GM18499 (cell line): ENCODE data around the gene LORICRIN.

Experiments
- ATAC-seq: cut with Tn5 transposase; IDR thresholded peaks from one replicate; pipeline ENCODE4 v1.9.1; 2021; ENCODE audit warnings: moderate number of reproducible peaks; ENCODE audit not compliant: insufficient read depth, unreplicated experiment

The LORICRIN gene

DNA sequence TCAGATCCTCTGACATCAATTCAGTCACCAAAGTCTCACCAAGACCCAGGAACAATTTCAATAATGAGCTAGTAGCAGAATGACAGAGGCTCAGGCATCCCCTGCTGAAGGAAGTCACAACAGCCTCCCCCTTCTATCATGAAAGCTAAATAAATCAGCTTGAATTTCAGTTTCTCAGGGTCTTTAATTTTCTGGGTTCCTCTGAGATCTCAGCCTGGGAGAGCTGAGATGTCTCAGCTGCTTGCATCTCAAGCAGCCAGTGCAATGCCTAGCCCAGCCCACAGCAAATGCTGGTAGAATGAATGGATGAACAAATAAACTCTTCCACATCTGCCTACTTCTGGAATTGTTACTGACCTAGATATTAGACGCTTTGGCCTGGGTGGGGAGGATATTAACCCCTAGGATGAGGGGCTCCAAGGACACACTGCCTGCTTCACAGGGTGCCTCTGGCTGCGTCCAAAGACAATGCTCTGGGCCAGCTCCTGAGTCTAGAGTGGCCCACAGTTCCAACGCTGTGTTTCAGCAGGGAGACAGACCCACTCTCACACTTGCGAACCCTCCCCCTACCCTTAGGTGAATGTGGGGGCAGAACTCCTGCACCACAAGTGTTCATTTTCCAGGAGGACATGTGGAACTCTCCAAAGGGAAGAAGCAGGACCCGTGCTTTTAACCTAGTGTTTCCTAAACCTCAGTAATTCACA, 11.2 kb upstream of the LORICRIN start:
- no peak for ATAC-seq

DNA sequence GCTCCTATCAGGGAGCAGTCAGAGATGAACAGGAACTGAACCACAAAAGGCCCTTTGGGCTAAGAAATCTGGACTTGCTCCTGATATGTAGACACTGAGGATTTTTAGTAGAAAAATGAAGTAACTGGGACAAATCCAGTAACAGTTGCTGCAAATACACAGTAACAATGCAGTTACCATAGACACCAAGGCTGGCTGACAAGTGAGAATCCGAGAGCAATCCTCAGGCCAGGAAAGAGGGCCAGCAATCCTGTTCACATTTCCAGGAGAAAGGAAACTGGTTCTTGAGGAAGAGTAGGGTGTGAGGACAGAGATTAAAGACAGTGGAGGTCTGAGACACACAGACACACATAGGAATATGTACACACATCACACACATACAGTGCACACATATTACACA, 9.3 kb upstream of the LORICRIN start:
- no peak for ATAC-seq

DNA sequence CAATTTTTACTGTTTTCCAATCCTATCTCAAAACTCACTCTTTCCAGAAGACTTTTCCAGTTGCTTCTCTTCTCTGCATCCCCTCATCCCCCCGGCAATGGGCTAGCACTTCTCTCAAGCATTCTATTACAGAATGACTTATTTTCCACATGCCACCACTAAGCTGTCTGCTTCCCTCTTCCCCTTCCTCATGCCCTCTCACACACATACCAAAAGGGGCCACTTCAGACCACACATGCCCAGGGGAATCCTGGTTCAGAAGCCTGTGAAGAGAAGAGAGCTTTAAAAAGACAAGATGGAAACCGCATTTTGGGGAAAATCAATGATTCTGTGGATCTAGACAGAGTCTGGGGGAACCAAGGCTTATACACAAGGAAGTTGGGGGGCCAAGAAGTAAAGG, 8.4 kb upstream of the LORICRIN start:
- no peak for ATAC-seq

DNA sequence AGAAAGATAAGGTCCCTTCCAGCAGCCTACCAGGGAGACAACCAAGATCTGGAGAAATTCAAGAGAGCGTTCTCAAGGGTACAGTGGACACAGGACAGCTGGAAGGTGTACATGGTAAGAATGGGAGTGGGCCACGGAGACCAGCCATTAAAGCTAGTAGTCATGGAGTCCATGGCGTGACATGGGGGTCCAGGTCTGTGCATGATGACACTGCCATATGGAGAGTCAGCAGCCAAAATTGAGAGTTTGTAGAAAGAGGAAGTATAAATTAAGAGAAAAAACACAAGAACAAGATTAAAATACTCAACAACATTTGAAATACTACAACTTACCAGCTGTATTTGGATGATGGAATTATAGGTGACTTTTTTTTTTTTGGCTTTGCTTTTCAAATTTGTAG, 7.9 kb upstream of the LORICRIN start:
- no peak for ATAC-seq

DNA sequence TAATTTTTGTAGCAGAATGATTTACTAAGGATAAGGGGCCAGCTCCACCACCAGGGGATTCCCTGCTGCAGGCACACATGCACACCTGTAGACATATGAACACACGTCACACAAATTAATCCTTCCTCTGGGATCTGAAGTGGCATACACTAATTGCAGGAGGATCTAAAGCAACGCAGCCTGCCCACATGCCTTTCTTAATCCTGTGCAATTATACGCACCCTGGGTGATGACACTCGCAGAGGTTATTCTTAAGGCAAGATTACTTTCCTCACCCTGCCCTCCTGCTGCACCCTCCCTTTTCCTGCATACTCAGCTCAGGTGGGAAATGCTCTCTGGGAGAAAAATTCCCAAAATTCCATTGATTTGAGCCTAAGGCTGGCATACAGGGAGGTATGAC, 7.5 kb upstream of the LORICRIN start:
- no peak for ATAC-seq

DNA sequence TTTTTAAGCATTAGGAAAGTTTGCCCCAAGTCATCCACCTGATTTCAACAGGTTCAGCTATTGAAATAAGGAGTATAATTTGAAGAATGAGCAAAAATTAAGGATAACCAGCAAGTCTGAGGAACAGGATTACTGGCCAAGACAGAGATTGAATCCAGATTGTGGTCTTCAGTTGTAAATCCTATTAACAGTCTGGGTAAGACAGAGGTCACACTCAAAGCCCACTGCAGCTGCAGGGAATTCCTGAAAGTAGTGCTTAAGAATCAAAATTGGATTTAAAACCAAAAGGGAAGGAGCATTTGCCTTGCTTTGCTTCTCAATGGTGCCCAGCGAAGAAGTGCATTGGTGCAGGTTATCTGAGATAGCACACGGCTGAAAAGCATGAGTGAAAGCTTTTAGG, 6.4 kb upstream of the LORICRIN start:
- ATAC-seq: no peak

DNA sequence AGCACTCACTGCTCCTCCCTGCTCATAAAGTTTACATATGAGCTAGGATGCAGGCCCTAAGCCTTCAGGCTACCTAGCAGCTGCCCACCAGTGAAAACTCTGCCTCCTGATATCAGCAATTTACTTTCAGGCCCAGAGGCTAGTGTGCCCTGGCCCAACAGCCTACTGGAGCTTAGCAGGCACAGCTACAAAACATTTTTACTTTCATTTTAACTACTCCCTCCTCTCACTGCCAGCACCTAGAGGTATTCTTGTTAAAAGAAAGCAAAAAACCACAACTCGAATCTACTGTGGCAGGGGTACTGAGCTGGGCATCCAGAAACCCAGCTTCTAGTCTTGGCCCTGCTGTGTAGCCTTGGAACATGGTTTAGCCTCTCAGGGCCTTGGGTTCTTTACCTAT, 5.8 kb upstream of the LORICRIN start:
- no peak for ATAC-seq

DNA sequence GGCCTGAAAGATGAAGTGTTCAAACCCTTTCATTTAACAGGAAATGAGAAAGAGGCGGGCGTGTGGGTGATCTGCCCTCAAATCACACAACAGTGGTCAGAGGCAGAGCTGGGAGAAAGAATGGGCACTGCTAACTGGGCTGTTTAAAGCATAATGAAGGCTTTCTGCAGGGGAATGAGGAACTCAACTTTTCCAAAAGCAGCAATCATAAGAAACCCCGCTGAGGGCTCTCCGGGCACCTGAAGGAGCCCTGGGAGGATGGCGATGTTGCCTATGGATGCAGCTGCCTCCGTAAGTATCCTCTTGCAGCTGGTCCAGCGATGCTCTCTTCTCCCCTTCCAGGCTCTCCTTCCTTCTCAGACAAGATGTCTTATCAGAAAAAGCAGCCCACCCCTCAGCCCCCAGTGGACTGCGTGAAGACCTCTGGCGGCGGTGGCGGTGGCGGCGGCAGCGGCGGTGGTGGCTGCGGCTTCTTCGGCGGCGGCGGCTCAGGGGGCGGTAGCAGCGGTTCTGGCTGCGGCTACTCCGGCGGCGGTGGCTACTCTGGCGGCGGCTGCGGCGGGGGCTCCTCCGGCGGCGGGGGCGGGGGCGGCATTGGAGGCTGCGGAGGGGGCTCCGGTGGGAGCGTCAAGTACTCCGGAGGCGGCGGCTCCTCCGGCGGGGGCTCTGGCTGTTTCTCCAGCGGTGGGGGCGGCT, 1.2 kb downstream of the LORICRIN start:
- ATAC-seq: no peak

DNA sequence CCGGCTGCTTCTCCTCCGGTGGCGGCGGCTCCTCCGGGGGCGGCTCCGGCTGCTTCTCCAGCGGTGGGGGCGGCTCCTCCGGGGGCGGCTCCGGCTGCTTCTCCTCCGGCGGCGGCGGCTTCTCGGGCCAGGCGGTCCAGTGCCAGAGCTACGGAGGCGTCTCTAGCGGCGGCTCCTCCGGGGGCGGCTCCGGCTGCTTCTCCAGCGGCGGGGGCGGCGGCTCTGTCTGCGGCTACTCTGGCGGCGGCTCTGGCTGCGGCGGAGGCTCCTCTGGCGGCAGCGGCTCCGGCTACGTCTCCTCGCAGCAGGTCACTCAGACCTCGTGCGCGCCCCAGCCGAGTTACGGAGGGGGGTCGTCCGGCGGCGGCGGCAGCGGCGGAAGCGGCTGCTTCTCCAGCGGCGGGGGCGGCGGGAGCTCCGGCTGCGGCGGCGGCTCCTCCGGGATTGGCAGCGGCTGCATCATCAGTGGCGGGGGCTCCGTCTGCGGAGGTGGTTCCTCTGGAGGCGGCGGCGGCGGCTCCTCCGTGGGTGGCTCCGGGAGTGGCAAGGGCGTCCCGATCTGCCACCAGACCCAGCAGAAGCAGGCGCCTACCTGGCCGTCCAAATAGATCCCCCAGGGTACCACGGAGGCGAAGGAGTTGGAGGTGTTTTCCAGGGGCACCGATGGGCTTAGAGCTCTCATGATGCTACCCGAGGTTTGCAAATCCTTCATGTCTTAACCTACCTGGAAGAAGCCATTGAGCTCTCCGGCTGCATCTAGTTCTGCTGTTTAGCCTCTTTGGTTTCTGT, 2.0 kb downstream of the LORICRIN start:
- no peak for ATAC-seq

DNA sequence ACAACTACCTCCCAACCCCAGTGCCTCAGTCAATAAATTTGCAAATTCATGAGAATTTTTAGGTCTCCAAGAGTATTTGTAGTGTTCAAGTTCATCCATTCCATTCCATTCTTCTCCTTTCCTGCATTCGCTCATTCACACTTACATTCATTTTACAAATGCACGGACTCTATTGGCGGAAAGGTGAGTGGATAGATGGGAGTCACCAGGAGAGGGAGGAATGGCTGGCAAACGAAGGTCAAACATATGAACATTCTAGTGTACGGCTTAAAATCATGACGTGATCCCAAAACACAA, 2.5 kb downstream of the LORICRIN start:
- ATAC-seq: no peak

DNA sequence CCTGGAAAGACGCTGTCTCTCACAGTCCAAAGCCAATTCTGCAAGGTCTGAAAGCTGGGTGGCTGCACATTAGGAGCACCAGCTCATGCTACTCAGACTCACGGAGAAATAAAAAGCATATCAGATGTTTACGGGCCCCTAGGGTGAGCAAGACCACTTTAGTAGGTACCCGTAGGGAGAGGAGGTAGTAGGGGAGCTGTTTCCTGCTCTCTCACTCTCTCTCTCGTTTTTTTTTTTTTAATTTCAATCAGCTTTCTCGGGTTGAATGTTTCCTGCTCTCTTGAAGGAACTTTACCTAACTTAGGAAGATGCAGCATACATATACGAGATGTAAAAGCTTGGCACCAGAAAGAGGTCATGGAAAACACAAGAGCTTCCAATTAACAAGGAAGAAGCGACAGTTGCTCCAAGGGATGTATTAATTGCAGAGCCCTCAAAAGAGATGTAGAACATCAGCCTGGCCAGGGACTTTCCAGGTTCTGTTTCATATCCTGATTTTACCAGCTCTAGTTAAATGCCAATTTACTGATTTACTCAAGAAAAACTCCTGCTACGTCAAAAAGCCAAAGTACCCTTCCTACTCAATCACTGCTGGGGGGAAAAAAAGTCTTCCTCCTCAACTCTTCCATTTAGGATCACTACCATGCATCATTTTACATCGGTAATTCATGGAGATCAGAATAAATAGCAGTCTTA, 3.1 kb downstream of the LORICRIN start:
- no peak for ATAC-seq

DNA sequence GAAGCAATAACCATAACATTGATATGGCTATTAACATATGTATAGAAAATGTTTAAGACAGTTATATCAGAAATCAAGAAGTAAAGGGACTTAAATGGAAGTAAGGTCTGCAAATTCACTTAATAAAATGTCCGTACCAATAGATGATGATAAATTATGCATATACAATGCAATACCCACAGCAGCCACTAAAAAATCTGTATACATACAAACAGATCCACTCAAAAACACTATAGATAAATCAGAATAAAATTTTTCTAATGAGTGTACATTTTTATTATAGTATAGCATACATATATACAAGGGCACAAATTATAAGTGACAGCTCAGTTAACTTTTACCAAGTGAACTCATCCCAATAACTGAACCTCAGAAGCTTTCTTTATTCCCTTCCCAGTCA, 6.0 kb downstream of the LORICRIN start:
- no peak for ATAC-seq

DNA sequence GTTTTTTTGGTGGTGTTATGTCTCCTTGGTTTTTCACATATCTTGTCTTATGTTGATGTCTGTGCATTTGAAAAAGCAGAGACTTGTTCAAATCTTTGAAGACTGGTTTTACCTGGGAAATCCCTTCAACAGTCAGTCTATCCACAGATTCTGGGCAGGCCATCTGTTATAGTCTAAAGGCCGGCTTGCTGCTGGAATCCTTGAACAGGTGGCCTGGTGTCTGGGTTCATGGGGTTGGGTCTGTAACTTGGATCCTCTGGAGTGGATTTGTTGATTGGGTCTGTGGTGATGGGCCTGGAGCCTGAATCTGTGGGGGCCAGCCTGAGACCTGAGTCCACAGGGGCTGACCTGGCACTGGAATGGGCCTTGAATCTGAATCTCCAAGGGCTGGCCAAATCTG, 12.2 kb downstream of the LORICRIN start:
- ATAC-seq: no peak

DNA sequence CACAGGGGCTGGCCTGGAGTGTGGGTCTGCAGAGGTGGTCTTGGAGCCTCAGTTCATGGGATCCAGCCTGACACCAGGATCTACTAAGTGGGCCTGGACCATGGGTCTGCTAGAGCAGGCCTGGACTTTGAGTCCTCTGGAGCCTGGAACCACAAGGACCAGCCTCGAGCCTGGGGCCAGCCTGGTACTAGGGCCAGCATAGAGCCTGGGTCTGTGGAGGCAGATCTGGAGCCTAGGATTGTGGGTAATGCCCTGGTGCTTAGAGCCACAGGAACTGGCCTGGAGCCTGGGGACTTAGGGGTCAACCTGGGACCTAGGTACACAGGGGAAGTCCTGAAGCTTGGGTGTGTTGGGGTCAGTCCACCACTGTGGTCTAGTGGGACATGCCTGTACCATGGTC, 12.7 kb downstream of the LORICRIN start:
- no peak for ATAC-seq

DNA sequence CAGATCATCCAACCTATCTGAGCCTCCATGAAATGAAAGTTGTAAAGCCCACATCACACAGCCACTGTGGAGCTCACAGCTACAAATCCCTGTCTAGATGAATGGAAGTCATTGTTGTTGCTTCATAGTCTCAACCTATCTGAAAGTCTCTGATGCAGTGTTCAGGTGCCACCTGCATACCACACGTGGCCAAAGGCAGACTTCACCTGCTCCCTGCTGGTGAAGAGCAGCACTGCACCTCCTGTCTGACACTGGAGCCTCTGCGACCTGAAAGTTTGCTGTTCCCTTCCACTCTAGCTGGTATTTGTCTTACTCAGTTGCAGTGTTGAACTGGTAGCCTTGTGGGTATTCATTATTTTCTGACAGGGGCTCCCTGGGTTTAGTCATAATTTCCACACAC, 18.4 kb downstream of the LORICRIN start:
- ATAC-seq: no peak

DNA sequence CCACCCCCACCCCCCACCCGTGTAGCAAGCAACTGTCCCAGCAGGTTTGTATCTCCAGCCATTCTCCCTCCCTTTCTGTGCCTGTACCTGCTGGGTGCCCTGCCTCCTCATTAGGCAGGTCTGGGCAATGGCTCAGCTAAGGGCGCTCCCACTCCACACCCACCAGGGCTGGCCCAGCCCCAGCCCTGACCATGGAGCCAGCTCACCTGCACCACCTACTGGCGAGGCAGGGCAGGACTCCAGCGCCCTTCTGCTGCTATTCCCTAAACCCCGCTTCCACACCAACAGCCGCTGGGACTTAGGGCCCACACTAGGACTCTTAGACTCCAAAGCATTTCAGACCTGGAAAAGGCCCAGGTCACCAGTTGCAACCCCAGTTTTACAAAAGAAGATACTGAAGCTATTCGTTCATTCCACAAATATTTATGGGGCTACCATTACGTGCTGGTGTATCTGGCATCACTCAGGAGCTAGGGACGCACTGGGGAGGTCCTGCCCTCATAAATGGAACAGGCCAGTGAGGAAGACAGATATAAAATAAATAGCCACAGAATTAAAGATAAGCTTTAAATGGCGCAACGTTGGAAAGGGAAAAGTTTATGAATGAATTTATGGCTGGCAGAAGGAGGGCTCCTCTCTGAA, 29.3 kb downstream of the LORICRIN start:
- no peak for ATAC-seq

DNA sequence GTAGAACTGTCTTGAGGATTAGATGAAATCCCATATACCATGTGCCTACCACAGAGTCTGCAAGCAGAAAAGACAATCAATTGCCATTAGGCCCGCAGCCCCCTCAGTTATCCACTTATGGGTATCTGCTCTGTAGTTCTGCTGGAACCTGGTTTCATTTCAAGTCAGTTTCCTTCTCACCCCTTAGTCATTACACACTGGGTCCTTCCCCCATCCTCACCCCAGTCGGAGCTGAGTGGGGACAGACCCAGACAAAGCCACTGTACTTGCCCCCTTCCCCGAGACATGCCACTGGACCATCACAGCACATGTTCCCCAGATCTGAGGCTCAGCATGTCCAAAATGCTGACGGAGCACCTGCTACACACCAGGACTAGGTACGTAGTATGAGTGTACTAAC, 32.0 kb downstream of the LORICRIN start:
- ATAC-seq: no peak

DNA sequence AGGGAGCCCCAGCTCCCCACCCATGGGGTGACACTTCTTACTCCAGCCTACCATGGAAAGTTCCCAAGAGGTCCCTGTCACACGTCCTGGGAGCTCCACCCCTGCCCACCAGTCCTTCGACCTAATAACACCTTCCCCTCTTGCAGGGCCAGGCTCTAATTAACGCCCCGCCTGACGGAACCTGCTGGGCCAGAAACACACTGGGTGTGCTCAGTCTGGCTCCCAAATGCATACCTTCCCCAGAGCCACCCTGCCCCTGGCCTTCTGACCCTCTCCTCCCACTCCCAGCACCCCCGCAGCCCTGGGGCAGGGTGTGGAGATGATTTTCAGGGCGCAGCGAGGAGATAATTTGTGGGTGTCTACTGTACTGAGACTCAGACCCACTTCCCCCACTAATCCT, 32.7 kb downstream of the LORICRIN start:
- no peak for ATAC-seq

DNA sequence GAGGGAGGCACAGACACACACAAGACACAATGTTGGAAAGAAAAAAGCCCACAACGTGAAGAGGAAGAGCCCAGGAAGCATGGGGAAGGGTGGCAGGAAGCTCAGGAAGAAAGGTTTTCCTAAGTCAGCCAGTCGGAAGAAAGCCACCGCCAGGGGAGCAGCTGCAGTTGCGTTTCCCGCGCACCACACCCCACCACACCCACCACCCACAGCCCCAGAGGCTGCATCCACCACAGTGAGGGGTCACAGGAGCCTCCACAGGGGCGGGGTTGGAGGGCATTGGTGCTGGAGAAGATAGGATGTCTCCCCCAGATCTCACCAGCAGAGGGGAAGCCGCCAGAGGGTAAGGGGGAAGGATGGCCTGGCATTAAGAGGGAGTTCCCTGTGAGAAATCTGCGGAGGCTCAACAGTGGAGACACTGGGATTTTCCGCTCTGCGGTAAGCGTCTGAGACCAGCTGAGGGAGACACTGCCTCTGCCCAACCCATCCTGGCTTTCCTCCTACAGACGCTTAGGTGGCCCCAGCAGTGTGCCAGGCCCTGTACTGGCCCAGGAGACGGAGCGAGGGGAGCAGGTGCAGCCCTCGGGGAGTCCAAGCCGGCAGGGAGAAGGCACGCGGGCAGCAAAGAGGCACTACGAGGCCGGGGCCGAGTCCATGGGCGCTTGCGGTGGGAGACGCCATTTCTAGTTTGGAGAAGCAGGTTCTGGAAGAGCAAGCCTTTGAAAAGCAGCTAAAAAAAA, 33.4 kb downstream of the LORICRIN start:
- ATAC-seq: no peak

DNA sequence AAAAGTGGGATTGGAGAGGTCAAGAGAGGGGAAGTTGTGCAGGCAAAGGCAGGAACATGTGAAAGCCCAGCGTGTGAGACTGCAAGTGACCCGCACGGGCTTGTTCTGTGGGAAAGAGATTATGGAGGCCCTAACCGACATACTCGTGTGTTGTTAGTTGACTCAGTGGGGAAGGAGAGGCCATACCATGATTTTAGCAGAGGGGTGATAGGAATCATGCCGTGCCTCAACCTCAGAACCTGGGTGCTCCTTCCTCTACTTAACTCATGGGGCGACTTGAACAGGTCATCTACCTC, 33.9 kb downstream of the LORICRIN start:
- no peak for ATAC-seq
